ENCODE measurements around the gene NR3C1. TPM values are rescaled to one million over a fixed set of nuclear protein-coding genes. Genes with fewer than 3 reads are reported as not detected.

The NR3C1 gene
- total RNA-seq, 4 donors from 2014 or later = 79.2 to 92.3 (median 89.3) TPM

DNA sequence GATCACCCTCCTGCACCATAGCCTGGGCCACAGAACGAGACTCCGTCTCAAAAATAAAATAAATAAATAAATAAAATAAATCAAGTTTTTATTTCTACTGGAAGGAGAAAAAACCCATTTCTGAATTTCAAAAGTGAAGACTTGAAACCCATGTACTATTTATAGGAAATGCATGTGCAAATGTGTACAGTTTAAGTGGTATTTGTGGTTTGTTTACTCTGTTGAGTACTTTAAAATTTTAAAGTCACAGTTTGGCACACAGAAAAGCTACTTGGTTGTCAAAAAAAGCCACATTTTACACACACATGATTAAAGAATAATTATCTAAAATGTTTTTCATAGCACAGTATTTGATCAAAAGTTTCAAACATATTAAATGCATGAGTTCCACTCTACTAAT lies 43.6 kb downstream of the NR3C1 start:
- no peak for TF ChIP-seq POLR2AphosphoS5 (IDR thresholded peaks at IDR 0.05)
- no peak for TF ChIP-seq EP300 (IDR thresholded peaks at IDR 0.05)
- TF ChIP-seq, protein P1, sequence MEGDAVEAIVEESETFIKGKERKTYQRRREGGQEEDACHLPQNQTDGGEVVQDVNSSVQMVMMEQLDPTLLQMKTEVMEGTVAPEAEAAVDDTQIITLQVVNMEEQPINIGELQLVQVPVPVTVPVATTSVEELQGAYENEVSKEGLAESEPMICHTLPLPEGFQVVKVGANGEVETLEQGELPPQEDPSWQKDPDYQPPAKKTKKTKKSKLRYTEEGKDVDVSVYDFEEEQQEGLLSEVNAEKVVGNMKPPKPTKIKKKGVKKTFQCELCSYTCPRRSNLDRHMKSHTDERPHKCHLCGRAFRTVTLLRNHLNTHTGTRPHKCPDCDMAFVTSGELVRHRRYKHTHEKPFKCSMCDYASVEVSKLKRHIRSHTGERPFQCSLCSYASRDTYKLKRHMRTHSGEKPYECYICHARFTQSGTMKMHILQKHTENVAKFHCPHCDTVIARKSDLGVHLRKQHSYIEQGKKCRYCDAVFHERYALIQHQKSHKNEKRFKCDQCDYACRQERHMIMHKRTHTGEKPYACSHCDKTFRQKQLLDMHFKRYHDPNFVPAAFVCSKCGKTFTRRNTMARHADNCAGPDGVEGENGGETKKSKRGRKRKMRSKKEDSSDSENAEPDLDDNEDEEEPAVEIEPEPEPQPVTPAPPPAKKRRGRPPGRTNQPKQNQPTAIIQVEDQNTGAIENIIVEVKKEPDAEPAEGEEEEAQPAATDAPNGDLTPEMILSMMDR (IDR thresholded peaks at IDR 0.05) = no peak
- no peak for TF ChIP-seq POLR2A (IDR thresholded peaks at IDR 0.05; ENCODE audit: low read depth)
- Histone ChIP-seq H3K9me3 (no peaks in the 10 kb centered on the region), H3K36me3 (no peaks in the 10 kb centered on the region), H3K4me3 (no peak overlapping the region), H3K4me1 (peaks cover 43 to 78% (median 65%) of the 10 kb centered on the region in 4 donors), H3K27ac (replicated peaks in 1 of 4) (no peak overlapping the region), H3K27me3 (no peaks in the 10 kb centered on the region)
- WGBS = 92% methylated on average over 2 of the region's 2 CpGs
- no peak for DNase-seq (ENCODE audit: extremely low spot score)
- intact Hi-C loops (cut with DNase I) = no loop called here

DNA sequence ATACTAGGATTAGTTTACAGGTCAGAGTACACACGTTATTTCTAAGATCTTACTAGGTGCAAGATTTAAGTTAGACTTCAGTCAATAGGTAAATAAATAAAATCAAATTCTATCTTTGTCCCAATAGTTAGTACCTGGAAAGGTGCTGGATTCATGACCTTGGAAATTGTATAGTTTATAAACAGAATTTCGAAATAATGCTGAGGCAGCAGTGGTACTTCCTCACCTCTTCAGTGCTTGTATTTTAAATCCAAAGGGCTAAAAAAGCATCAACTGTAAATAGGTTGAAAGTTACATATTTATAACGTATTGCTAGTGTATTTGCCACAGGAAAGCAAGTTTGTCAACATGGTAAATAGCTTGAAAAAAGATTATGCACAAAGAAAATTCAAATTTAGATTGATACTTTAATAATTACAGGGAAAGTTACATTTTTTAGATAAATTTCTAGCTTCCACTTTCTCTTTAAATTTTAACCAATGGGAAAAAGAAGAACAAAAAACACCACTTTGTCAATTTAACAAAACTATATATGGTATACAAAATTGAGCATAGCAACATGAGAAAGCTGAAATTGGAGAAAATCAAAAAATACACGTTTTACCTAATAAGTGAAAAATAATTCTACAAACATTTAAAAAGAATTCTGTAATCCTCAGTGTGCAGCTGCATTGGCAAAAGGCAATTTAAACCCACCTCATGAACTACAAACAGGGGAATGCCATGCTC lies 46.5 kb downstream of the NR3C1 start:
- Histone ChIP-seq H3K27me3 (no peaks in the 10 kb centered on the region), H3K27ac (replicated peaks in 1 of 4) (no peak overlapping the region), H3K36me3 (no peaks in the 10 kb centered on the region), H3K4me3 (no peak overlapping the region), H3K9me3 (no peaks in the 10 kb centered on the region), H3K4me1 (peaks cover 65 to 96% (median 90%) of the 10 kb centered on the region in 4 donors)
- TF ChIP-seq, protein P1 (IDR thresholded peaks at IDR 0.05) = no peak
- TF ChIP-seq POLR2A (IDR thresholded peaks at IDR 0.05; ENCODE audit: low read depth) (no peak), POLR2AphosphoS5 (IDR thresholded peaks at IDR 0.05) (no peak), EP300 (IDR thresholded peaks at IDR 0.05) (no peak)
- 61% methylated on average over 4 of the region's 4 CpGs for WGBS
- no peak for DNase-seq (ENCODE audit: extremely low spot score)
- intact Hi-C loops (cut with DNase I) = no loop called here

DNA sequence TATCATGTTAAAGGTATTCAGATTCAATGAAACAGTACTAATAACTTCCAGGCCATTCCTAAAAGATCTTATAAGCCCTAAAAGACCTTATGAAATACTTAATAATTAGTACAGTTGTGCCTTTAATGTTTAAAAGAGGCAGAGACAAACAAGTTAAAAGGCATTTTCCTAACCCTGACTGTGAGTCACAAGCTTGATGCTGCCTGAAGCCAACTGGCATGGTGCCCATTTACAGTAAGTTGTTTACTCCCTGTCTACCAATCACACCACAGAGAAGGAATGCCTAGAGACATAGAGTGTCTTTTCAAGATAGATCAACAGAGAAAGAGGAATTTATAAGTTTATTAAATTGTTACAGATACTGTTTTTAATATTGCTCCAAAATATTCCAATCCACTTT lies 47.8 kb downstream of the NR3C1 start:
- peak overlapping the region in 2 of 4 donors; percentile 31 to 41 for H3K27ac ChIP-seq (replicated peaks in 1 of 4)
- DNase-seq (ENCODE audit: extremely low spot score) = no peak
- H3K36me3 ChIP-seq = no peaks in the 10 kb centered on the region
- intact Hi-C loops (cut with DNase I) = no loop called here
- H3K27me3 ChIP-seq = no peaks in the 10 kb centered on the region
- peak in 1 of 2 donors; percentile 41 for TF ChIP-seq POLR2AphosphoS5 (IDR thresholded peaks at IDR 0.05)
- TF ChIP-seq EP300 (IDR thresholded peaks at IDR 0.05) = no peak
- no peak overlapping the region for H3K4me3 ChIP-seq
- peaks cover 60 to 96% (median 91%) of the 10 kb centered on the region in 4 donors for H3K4me1 ChIP-seq
- H3K9me3 ChIP-seq = no peaks in the 10 kb centered on the region

DNA sequence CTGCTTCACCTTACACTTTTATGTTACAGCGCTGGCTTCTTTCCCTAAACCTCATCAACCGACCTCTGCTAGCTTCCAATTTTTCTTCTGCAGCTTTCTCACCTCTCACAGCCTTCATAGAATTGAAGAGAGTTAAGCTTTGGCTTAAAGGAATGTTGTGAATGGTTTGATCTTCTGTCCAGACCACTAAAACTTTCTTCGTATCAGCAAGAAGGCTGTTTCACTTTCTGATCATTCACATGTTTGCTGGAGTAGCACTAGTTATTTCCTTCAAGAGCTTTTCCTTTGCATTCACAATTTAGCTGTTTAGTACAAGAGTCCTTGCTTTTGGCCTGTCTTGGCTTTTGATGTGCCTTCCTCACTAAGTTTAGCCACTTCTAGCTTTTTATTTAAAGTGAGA lies 49.5 kb downstream of the NR3C1 start:
- Histone ChIP-seq H3K36me3 (no peaks in the 10 kb centered on the region), H3K27me3 (no peaks in the 10 kb centered on the region), H3K4me3 (no peak overlapping the region), H3K27ac (replicated peaks in 1 of 4) (peak overlapping the region in 3 of 4 donors; percentile 12 to 33 (median 21)), H3K4me1 (peaks cover 60 to 96% (median 93%) of the 10 kb centered on the region in 4 donors), H3K9me3 (no peaks in the 10 kb centered on the region)
- 39% methylated on average over 3 of the region's 3 CpGs for WGBS
- intact Hi-C loops (cut with DNase I) = no loop called here
- no peak for TF ChIP-seq POLR2A (IDR thresholded peaks at IDR 0.05; ENCODE audit: low read depth)
- TF ChIP-seq EP300 (IDR thresholded peaks at IDR 0.05) = no peak
- TF ChIP-seq, protein P1 (IDR thresholded peaks at IDR 0.05) = no peak
- DNase-seq (ENCODE audit: extremely low spot score) = no peak

DNA sequence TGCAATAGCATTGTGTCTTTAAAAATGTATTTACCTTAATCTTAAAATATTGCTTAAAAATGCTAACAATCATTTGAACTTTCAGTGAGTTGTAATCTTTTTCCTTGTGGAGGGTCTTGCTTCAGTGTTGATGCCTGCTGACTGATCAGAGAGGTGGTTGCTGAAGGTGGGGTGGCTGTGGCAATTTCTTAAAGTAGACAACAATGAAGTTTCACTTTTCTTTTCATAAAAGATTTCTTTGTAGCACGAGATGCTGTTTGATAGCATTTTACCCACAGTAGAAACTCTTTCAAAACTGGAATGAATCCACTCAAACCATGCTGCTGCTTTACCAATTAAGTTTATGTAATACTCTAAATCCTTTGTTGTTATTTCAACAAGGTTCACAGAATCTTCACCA lies 50.8 kb downstream of the NR3C1 start:
- Histone ChIP-seq H3K27me3 (no peaks in the 10 kb centered on the region), H3K4me1 (peaks cover 70 to 95% (median 94%) of the 10 kb centered on the region in 4 donors), H3K9me3 (no peaks in the 10 kb centered on the region), H3K27ac (replicated peaks in 1 of 4) (no peak overlapping the region), H3K36me3 (no peaks in the 10 kb centered on the region), H3K4me3 (no peak overlapping the region)
- DNase-seq (ENCODE audit: extremely low spot score) = no peak
- 42% methylated on average over 1 of the region's 1 CpG for WGBS
- intact Hi-C loops (cut with DNase I) = no loop called here
- TF ChIP-seq EP300 (IDR thresholded peaks at IDR 0.05) (no peak), POLR2AphosphoS5 (IDR thresholded peaks at IDR 0.05) (no peak), POLR2A (IDR thresholded peaks at IDR 0.05; ENCODE audit: low read depth) (no peak)
- TF ChIP-seq, protein P1 (IDR thresholded peaks at IDR 0.05) = no peak
